ENCODE results near the gene NMUR1. TPM values are rescaled to one million over a fixed set of nuclear protein-coding genes. Genes with fewer than 3 reads are reported as not detected.

The NMUR1 gene
- total and polyA plus RNA-seq, 2 donors (not counting 3 experiments of a cell fraction or from before 2014, with no cell fraction given) = not detected

DNA sequence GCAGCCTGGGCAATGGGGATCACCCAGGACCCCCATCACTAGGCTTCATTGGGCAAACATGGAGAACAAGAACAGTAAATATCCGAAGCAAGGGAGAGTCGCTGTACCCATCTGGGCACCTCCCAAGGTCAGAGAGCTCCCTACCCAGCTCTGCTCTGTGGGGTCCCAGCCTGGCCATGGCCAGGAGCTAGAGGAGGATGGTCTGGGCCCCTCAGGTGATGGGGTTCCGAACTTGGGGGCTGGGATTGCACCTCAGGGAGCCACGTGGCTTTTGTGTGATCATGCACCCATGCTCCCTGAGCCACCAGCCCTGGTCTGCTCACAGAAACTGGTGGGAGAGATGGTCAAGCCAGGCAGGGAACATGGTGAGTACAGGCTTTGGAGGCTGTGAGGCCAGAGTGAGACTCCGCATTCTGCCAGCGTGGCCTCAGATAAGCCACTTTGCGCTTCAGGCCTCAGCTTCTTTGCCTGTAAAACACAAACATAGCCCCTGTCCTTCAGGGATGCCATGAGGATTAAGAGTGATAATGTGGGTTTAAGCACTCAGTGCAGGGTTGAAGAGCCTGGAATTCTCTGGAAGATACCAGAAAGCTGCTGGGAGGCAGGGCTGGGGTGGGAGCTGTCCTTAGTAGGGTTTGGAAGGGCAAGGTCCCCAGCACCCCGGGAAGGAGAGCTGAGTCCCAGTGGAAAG, 3.0 kb upstream of the NMUR1 start:
- CTCF ChIA-PET = interaction anchor here (0.9 to 4.8 kb wide), 9 partner anchors 8 to 68 kb away, joined by 3 to 17 read pairs (median 6); no protein-coding TSS in a partner anchor
- no peak overlapping the region for H3K4me2 ChIP-seq (ENCODE audit: insufficient read depth, low read length)
- intact Hi-C loops (cut with micrococcal nuclease) = no loop called here

More for the DNA sequence above, 3.0 kb upstream of the NMUR1 start:
- peaks cover 9 to 13% of the 10 kb centered on the region in 2 experiments for H3K27me3 ChIP-seq (ENCODE audit: control insufficient read depth in 2 of 2, insufficient read depth in 2 of 2, low read length in 2 of 2)
- BruUV-seq (replicated peaks) = no TSS peak
- H3K27ac ChIP-seq (ENCODE audit: insufficient read depth, low read depth, low read length) = no peak overlapping the region
- no peak overlapping the region for H3K4me3 ChIP-seq (replicated peaks in 1 of 3; ENCODE audit: insufficient read depth in 1 of 3, low read depth in 1 of 3, low read length in 3 of 3)
- no peaks in the 10 kb centered on the region for H4K20me1 ChIP-seq (replicated peaks; ENCODE audit: control insufficient read depth, extremely low read depth, insufficient read depth, low read length)
- FAIRE-seq (no peak), DNase-seq (ENCODE audit: low read depth, low spot score) (no peak)
- peaks cover 3% of the 10 kb centered on the region for H3K4me1 ChIP-seq (ENCODE audit: control insufficient read depth, extremely low read depth, insufficient read depth, low read length)
- no peak overlapping the region for H3K9ac ChIP-seq (replicated peaks; ENCODE audit: extremely low read depth, insufficient read depth, low read length)
- H3K79me2 ChIP-seq (ENCODE audit: control insufficient read depth, insufficient read depth, low read length) = no peaks in the 10 kb centered on the region
- no peaks in the 10 kb centered on the region for H3K9me1 ChIP-seq (replicated peaks; ENCODE audit: control insufficient read depth, extremely low read depth, insufficient read depth, low read length)
- no peak overlapping the region for H2AFZ ChIP-seq (ENCODE audit: low read depth, low read length)
- H3K36me3 ChIP-seq (ENCODE audit: control insufficient read depth in 2 of 2, extremely low read depth in 1 of 2, insufficient read depth in 2 of 2, low read length in 2 of 2) = no peaks in the 10 kb centered on the region
- no peak for TF ChIP-seq GATA2 (IDR thresholded peaks at IDR 0.05; ENCODE audit: insufficient read depth, insufficient read length, low read depth, low read length)
- no peak for TF ChIP-seq POLR2A (IDR thresholded peaks at IDR 0.05; ENCODE audit: low read depth, low read length)
- TF ChIP-seq MYC (IDR thresholded peaks at IDR 0.05; ENCODE audit: low read depth, low read length) = no peak
- TF ChIP-seq EZH2 (IDR thresholded peaks at IDR 0.05; ENCODE audit: borderline replicate concordance, low read depth, low read length, severe bottlenecking) = no peak
- TF ChIP-seq, protein P1, sequence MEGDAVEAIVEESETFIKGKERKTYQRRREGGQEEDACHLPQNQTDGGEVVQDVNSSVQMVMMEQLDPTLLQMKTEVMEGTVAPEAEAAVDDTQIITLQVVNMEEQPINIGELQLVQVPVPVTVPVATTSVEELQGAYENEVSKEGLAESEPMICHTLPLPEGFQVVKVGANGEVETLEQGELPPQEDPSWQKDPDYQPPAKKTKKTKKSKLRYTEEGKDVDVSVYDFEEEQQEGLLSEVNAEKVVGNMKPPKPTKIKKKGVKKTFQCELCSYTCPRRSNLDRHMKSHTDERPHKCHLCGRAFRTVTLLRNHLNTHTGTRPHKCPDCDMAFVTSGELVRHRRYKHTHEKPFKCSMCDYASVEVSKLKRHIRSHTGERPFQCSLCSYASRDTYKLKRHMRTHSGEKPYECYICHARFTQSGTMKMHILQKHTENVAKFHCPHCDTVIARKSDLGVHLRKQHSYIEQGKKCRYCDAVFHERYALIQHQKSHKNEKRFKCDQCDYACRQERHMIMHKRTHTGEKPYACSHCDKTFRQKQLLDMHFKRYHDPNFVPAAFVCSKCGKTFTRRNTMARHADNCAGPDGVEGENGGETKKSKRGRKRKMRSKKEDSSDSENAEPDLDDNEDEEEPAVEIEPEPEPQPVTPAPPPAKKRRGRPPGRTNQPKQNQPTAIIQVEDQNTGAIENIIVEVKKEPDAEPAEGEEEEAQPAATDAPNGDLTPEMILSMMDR (IDR thresholded peaks at IDR 0.05; ENCODE audit: extremely low read depth in 1 of 2, insufficient read depth in 1 of 2, low read depth in 1 of 2, low read length in 2 of 2) = no peak
- TF ChIP-seq JUN (IDR thresholded peaks at IDR 0.05; ENCODE audit: borderline replicate concordance, insufficient read depth, insufficient read length, low read depth) = no peak
- no peak for TF ChIP-seq POLR2AphosphoS5 (IDR thresholded peaks at IDR 0.05; ENCODE audit: insufficient read depth, low read depth, low read length)
- no peak for TF ChIP-seq FOS (IDR thresholded peaks at IDR 0.05; ENCODE audit: borderline replicate concordance, insufficient read depth, low read length)
- TF ChIP-seq, protein P2, sequence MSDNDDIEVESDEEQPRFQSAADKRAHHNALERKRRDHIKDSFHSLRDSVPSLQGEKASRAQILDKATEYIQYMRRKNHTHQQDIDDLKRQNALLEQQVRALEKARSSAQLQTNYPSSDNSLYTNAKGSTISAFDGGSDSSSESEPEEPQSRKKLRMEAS (IDR thresholded peaks at IDR 0.05; ENCODE audit: insufficient read depth, insufficient read length) = no peak
- H3K9me3 ChIP-seq (replicated peaks; ENCODE audit: control insufficient read depth, insufficient read depth, low read length) = no peaks in the 10 kb centered on the region
- dilution Hi-C loops (cut with MboI; ENCODE audit: extremely low pct_ligation_motif_present, low sequenced_read_pairs) = no loop called here
- POLR2A ChIA-PET = no interaction called here
